ENCODE measurements around the gene MYMX.
"Not testable (repeated sequence)": the region's sequence is repeated elsewhere in the genome, so short reads cannot be mapped to it uniquely, and the experiment has no call there.

Gene MYMX

DNA sequence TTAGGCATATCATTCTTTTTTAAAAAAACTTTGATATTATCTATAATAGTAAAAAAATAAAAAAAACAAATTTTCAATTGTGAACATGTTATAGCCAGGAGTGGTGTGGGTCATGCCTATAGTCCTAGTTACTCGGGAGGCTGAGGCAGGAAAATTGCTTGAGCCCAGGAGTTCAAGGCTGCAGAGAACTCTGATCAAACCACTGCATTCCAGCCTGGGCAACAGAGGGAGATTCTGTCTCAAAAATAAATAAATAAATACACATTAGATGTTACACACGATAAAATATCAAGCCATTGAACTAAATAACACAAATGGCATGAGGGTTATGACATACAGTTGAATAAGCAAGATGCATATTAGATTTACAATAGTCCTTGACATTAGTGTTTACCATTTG, 27.9 kb upstream of the MYMX start:
- no peak for DNase-seq

GRCh38 chr6:44189257-44189656, 27.5 kb upstream of the MYMX start:
- DNase-seq = no peak

- no peak for DNase-seq
Observed at GRCh38 chr6:44190715-44191114, 26.0 kb upstream of the MYMX start.

DNA sequence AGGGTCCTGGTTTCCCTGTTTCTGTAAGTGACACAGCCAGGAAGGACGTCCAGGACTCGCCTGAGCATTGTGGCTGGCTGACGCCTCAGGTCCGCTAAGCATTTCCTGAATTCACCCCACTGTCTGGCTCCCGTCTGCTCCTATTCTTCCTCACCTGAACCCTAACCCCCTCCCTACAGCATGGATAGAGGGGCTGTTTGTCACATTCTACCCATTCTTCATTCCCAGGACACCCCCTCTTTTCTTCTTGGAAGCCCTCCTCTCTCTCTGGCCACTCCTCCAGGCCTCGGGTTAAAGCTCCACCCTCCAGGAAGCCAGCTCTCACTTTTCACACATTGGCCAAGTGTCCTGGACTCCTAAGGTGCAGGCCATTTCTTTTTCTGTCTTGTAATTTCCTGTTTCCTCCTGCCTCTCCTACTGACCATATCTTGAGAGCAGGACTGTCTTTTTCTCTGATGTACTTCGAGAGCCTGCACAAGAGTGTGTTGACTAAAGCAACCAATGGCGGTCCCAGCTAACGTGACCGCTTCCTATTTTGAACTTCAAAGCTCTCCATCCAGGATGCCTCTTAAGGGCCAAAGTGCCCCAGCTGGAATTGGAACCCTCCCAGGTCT, 24.2 kb upstream of the MYMX start:
- DNase-seq = no peak

DNA sequence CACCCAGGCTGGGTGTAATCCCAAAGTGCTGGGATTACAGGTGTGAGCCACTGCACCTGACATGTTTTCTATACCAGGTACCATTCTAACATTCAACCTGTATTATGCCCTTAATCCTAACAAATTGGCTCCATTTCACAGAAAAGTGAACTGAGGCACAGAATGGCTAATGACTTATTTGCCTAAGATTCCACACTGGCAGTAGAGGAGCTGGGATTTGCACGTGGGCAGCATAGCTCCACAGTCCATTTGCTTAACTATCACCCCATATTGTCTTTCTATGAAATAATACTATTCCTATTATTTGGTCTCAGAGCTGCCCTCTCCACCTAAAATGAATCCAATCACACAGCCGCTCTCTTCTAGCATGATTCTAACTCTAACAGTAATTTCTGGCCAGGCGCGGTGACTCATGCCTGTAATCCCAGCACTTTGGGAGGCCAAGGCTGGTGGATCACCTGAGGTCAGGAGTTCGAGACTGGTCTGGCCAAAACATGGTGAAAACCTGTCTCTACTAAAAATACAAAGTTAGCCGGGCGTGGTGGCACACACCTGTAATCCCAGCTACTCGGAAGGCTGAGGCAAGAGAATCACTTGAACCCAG, 23.3 kb upstream of the MYMX start:
- DNase-seq = no peak

DNA sequence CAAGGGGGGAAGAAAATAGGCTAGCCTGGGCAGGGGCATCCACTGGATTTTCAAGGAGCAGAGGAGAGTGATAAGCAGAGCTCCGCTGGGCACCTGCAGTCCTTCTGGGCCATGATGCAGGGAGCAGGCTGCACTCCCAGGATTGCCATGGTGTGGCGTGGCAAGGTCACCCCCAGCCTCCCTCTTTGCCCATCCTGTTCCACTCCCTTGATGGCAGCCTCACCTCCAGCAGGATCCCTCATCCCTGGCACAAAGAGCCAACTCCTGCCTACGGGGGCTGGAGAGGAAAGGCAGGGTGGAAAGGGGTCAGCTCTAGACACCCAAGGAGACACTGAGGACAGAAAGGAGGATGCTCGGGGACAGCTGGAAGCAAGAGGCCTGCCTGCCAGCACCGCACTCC, 22.4 kb upstream of the MYMX start:
- no peak for DNase-seq

DNA sequence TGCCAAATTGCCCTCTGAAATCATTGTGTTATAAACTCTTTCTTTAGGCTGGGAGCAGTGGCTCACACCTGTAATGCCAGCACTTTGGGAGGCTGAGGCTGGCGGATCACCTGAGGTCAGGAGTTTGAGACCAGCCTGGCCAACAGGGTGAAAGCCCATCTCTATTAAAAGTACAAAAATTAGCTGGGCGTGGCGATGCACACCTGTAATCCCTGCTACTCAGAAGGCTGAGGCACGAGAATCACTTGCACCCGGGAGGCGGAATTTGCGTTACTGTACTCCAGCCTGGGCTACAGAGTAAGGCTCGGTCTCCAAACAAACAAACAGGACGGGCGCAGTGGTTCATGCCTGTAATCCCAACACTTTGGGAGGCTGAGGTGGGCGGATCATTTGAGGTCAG, 20.4 kb upstream of the MYMX start:
- not testable (repeated sequence) for DNase-seq

GRCh38 chr6:44198684-44199083, 18.0 kb upstream of the MYMX start:
- no peak for DNase-seq

DNA sequence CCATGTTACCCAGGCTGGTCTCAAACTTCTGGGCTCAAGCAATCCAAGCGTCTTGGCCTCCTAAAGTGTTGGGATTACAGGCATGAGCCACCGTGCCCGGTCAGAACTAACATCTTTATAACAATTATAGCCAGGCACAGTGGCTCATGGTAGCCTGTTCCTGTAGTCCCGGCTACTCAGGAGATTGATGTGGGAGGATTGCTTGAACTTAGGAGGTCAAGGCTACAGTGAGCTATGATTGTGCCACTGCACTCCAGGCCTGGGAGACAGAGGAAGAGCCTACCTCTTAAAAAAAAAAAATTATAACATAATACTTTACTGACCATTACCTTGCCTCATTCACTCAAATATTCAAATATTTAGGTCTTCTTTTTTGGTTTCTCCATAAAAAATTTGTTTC, 16.8 kb upstream of the MYMX start:
- no peak for DNase-seq

DNA sequence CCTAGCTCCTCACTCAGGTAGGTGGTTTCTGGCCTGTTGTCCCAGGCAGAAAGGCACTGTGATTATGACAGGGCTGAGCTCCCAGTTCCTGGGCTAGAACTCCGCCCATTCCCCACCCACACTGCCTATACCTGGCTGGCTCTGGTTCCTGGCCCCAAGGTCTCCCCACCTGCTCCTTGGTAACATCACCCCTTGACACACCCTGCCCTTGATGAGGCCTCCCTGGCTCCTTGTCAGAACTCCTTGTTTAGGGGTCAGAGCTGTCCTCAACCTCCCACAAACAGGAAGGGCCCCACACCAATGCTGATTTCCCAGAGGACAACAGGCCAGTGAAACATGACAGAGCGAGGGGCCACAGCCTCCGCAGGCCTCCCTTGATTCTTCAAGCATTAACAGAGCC, 15.5 kb upstream of the MYMX start:
- no peak for DNase-seq

- DNase-seq = no peak
Observed at GRCh38 chr6:44201638-44202303, 15.0 kb upstream of the MYMX start.

- no peak for DNase-seq
Observed at GRCh38 chr6:44202332-44202971, 14.3 kb upstream of the MYMX start.

- no peak for DNase-seq
Observed at GRCh38 chr6:44202972-44203750, 13.6 kb upstream of the MYMX start.

GRCh38 chr6:44203955-44204354, 12.8 kb upstream of the MYMX start:
- no peak for DNase-seq

DNA sequence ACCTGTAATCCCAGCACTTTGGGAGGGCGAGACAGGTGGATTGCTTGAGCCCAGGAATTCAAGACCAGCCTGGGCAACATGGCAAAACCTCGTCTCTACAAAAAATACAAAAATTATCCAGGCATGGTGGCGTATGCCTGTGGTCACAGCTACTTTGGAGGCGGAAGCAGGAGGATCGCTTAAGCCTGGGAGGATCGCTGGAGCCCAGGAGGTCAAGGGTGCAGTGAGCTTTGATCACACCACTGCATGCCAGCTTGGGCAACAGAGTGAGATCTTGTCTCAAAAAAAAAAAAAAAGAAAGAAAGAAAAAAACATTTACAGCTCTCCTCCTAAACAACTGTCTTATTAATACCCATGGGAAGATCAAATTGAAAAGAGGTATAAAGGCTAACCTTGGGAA, 8.8 kb upstream of the MYMX start:
- DNase-seq = no peak

DNA sequence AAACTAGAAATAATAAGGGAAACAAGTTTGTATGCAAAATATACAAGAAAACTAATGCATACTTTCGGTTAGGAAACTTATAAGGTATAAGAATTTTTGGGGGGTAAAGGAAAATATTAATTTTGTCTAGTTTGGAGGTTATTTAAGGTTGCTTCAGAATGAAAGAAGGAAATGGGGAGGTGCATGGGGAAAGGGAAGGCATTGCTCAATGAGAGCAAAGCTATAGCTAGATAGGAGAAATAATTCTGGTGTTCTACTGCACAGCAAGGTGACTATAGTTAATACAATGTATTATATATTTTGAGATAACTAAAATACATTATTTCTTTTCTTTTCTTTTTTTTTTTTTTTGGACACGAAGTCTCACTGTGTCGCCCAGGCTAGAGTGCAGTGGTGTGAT, 5.4 kb upstream of the MYMX start:
- DNase-seq = no peak

GRCh38 chr6:44214307-44214706, 2.4 kb upstream of the MYMX start:
- DNase-seq = no peak

- no peak for DNase-seq
Observed at GRCh38 chr6:44217332-44218143, 812 bp downstream of the MYMX start.

- peak; percentile 90 for DNase-seq
Observed at GRCh38 chr6:44219053-44219814, 2.5 kb downstream of the MYMX start.

DNA sequence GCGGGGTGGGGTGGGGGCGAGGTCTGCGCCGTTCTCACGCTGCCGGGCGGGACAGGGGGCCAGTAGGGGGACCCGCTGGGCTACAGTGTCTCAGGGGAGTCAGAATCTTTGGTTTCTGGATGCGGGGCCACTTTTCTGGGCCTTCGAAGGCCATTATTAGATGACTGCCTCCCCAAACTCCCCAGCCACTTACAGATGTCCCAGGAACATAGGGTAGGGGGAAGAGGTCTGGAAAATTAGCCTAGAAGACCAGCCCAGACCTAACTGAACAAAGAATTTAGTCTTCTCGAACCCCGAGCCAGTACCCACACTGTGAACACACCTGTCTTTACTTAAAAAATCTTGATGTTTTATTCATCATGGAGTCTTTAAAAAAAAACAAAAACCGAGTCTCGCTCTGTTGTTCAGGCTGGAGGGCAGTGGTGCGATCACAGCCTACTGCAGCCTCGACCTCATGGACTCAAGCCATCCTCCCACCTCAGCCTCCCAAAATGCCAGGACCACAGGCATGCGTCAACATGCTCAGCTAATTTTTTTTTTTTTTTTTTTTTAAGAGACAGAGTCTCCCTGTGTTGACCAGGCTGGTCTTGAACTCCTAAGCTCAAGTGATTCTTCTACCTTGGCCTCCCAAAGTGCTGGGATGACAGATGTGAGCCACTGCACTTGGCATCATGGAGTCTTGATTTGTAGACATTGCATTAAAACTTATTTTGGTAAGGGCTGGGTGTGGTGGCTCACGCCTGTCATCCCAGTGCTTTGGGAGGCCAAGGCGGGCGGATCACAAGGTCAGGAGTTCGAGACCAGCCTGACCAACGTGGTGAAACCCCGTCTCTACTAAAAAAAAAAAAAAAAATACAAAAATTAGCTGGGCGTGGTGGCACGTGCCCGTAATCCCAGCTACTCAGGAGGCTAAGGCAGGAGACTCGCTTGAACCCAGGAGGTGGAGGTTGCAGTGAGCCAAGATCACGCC, 3.4 kb downstream of the MYMX start:
- no peak for DNase-seq

DNA sequence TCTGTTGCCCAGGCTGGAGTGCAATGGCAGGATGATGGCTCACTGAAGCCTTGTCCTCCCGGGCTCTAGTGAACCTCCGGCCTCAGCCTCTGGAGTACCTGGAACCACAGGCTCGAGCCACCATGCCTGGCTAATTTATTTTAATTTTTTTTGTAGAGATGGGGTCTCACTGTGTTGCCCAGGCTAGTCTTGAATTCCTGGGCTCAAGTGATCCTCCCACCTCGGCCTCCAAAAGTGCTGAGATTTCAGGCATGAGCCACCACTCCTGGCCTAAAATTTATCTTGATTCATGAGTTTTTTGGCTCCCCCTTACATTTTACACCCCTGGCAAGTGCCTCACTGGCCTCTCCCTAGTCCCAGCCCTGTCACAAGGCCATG, 4.2 kb downstream of the MYMX start:
- no peak for DNase-seq
